Loucy (cell line): ENCODE data around the gene EEFSEC.

Source experiments
- H2AFZ ChIP-seq: fragments of 200-600 bp; sonication (generic); 2 replicates; pipeline ENCODE4 v1.6.0; 2016; ENCODE audit warnings: antibody characterized with exemption, mild to moderate bottlenecking, low read length, moderate library complexity
- H3F3A ChIP-seq: fragments of 200-600 bp; 2 replicates; pipeline ENCODE4 v1.6.0; 2016; ENCODE audit warnings: antibody characterized with exemption, low read depth, mild to moderate bottlenecking
- H3K27me3 ChIP-seq: fragments of 200-600 bp; sonication (generic); 2 replicates; pipeline ENCODE4 v1.6.1; 2014; ENCODE audit warnings: low read length, mild to moderate bottlenecking; ENCODE audit not compliant: insufficient read depth, poor library complexity, severe bottlenecking
- H3K36me3 ChIP-seq: fragments of 200-600 bp; sonication (generic); 2 replicates; pipeline ENCODE4 v1.6.1; 2016; ENCODE audit warnings: low read length; ENCODE audit not compliant: insufficient read depth
- H3K4me1 ChIP-seq: fragments of 200-600 bp; sonication (generic); 2 replicates; pipeline ENCODE4 v1.5.1; 2014; ENCODE audit warnings: low read length, mild to moderate bottlenecking; ENCODE audit not compliant: insufficient read depth, poor library complexity, severe bottlenecking
- H3K4me2 ChIP-seq: fragments of 200-600 bp; sonication (generic); 2 replicates; pipeline ENCODE4 v1.6.0; 2014; ENCODE audit warnings: antibody characterized with exemption, low read length, low read depth, mild to moderate bottlenecking; ENCODE audit not compliant: poor library complexity, severe bottlenecking
- H3K4me3 ChIP-seq: fragments of 200-600 bp; sonication (generic); 2 replicates; pipeline ENCODE4 v1.5.1; 2014; ENCODE audit warnings: low read length, mild to moderate bottlenecking, mixed read lengths; ENCODE audit not compliant: poor library complexity, severe bottlenecking
- H3K79me2 ChIP-seq: fragments of 200-600 bp; sonication (generic); 2 replicates; pipeline ENCODE4 v1.6.1; 2014; ENCODE audit warnings: low read length; ENCODE audit not compliant: insufficient read depth
- H3K9ac ChIP-seq: fragments of 200-600 bp; sonication (generic); 2 replicates; pipeline ENCODE4 v1.6.0; 2014; ENCODE audit warnings: mild to moderate bottlenecking, low read depth, low read length, moderate library complexity; ENCODE audit not compliant: poor library complexity, severe bottlenecking
- H3K9me2 ChIP-seq: fragments of 200-600 bp; sonication (generic); replicated peaks from 2 replicates; pipeline ENCODE4 v1.6.1; 2016; ENCODE audit warnings: low read depth, low read length, mixed read lengths
- H3K9me3 ChIP-seq: fragments of 200-600 bp; sonication (generic); 2 replicates; pipeline ENCODE4 v1.6.1; 2014; ENCODE audit warnings: mild to moderate bottlenecking, antibody characterized with exemption, low read length, low read depth; ENCODE audit not compliant: insufficient read depth
- H4K20me1 ChIP-seq: fragments of 200-600 bp; sonication (generic); 2 replicates; pipeline ENCODE4 v1.6.0; 2014; ENCODE audit warnings: antibody characterized with exemption, low read length, mild to moderate bottlenecking; ENCODE audit not compliant: insufficient read depth, poor library complexity, severe bottlenecking
- CTCF ChIP-seq: fragments of 200-600 bp; sonication (generic); conservative IDR thresholded peaks from 2 replicates; pipeline ENCODE4 v1.5.1; 2014; ENCODE audit warnings: mild to moderate bottlenecking, antibody characterized with exemption, low read length
- EZH2phosphoT487 ChIP-seq: fragments of 200-600 bp; IDR thresholded peaks from 2 replicates; pipeline ENCODE4 v1.6.1; 2018; ENCODE audit warnings: antibody characterized with exemption, mild to moderate bottlenecking, moderate library complexity, borderline replicate concordance

The EEFSEC gene

DNA sequence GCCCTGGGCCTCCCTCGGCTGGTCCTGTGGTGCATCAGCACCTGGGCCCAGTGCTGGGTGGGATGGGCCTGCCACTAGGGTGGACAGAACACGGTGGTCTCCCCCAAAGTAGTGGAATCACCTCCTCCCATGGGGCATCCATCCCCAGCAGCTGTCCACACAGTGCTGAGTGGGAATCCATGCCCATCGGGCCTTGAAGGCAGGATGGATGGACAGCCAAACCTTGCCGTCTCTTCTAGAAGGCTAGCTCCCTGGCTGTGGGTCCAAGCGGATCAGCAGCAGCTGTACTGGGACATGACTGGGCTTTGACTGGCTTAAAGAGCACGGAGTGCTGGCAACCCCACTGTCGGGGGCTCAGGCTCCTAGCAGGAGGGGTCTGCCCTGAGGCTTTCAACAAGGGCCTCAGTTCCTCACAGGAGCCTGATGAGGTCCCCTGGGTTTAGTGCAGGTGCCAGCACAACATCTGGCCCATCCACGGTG lies 189.5 kb downstream of the EEFSEC start:
- no peak overlapping the region for H2AFZ ChIP-seq
- H3K27me3 ChIP-seq: no peaks in the 10 kb centered on the region
- no peaks in the 10 kb centered on the region for H3K79me2 ChIP-seq
- no peaks in the 10 kb centered on the region for H3K9me2 ChIP-seq
- H3K4me1 ChIP-seq: peaks cover 7% of the 10 kb centered on the region
- H3K9ac ChIP-seq: no peak overlapping the region
- no peak overlapping the region for H3K4me3 ChIP-seq
- no peak overlapping the region for H3K4me2 ChIP-seq
- TF ChIP-seq EZH2phosphoT487 (no peak), CTCF (no peak)
- no peaks in the 10 kb centered on the region for H4K20me1 ChIP-seq
- H3F3A ChIP-seq: no peaks in the 10 kb centered on the region
- H3K9me3 ChIP-seq: no peaks in the 10 kb centered on the region
- H3K36me3 ChIP-seq: peaks cover 8% of the 10 kb centered on the region; the same call in 1 of the 2 replicates

DNA sequence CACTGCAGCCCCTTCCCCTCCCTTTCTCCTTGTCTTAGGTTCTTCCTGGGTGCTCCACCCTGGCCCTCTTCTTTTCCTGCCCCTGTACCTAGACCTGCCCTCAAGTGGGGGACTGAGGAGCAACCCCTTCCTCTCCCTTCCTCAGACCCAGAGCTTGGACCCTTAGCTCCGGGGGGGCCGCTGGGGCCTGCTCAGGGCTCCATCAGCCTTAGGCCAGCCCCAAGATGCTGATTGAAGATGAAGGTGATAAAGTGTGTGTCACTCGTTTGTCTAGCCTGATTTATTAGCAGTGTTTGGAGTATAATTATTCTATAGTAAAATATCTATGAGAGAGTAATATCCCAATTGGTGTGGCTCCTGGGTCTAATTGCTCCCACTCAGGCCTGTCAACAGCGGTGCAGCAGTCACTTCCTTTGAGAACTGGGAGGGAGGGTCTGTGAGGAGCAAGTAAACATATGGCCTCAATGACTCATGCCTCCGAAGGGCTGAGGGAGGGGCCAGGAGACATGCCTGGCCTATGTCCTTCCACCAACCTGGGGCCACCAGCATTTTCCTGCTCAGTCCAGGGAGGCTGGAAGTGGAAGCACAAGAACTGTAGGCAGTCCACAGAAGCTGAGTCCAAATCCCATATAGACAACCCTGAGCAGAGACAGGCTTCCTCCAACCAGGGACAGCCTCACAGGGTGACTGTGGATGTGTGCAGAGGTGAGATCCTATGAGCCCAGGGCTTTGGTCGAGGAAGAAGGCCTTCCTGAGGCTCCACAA lies 190.2 kb downstream of the EEFSEC start:
- TF ChIP-seq CTCF: no peak
- TF ChIP-seq EZH2phosphoT487: no peak
- H3K27me3 ChIP-seq: no peaks in the 10 kb centered on the region
- no peaks in the 10 kb centered on the region for H3K79me2 ChIP-seq
- no peak overlapping the region for H2AFZ ChIP-seq
- peaks cover 8% of the 10 kb centered on the region; the same call in 1 of the 2 replicates for H3K36me3 ChIP-seq
- H3K4me1 ChIP-seq: peaks cover 10% of the 10 kb centered on the region
- H3F3A ChIP-seq: no peaks in the 10 kb centered on the region
- no peaks in the 10 kb centered on the region for H4K20me1 ChIP-seq
- H3K4me2 ChIP-seq: no peak overlapping the region
- no peak overlapping the region for H3K4me3 ChIP-seq
- no peaks in the 10 kb centered on the region for H3K9me3 ChIP-seq
- H3K9ac ChIP-seq: no peak overlapping the region
- no peaks in the 10 kb centered on the region for H3K9me2 ChIP-seq

DNA sequence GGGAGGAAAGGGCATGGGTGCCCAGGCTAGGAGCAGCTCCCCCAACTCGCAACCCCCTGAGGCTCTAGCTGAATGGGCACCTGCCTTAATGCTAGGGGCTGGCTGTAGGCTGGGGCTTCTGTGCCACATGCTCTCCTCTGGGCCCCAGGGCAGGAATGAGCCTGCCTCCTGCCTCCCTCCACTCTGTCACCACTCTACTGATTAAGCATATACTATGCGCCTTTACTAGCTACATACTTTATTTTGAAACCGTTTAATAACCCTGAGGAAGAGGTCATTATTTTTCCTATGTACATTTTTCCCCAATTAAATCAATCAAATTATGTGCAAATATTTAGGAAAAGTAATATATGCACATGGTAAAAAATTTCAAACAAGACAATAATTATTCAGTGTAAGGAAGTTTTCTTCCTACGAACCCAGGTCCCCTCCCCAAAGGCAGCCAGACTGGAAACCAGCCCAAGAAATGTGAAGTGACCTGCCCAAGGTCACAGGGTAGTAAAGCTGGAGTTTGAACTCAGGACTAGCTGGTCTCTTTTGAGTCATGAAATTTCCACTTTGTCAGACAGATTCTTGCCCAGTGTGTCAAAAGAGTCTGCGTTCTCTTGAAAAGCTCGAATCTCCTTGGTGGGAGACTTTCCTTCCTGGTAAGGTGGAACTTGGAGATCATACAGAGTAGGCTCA lies 190.9 kb downstream of the EEFSEC start:
- no peak overlapping the region for H3K4me2 ChIP-seq

More for the DNA sequence above, 190.9 kb downstream of the EEFSEC start:
- no peaks in the 10 kb centered on the region for H3K79me2 ChIP-seq
- H3K4me3 ChIP-seq: no peak overlapping the region
- H3K9ac ChIP-seq: no peak overlapping the region
- TF ChIP-seq CTCF: no peak
- TF ChIP-seq EZH2phosphoT487: no peak
- H3F3A ChIP-seq: no peaks in the 10 kb centered on the region
- H3K9me3 ChIP-seq: no peaks in the 10 kb centered on the region
- peaks cover 17% of the 10 kb centered on the region for H3K4me1 ChIP-seq
- H4K20me1 ChIP-seq: no peaks in the 10 kb centered on the region
- H3K36me3 ChIP-seq: peaks cover 8% of the 10 kb centered on the region; the same call in 1 of the 2 replicates
- no peaks in the 10 kb centered on the region for H3K9me2 ChIP-seq
- no peak overlapping the region for H2AFZ ChIP-seq
- no peaks in the 10 kb centered on the region for H3K27me3 ChIP-seq
